Activated CD4-positive, alpha-beta T cell treated with anti-CD3 and anti-CD28 coated beads for 1 hour (primary cell): Measurements from ENCODE around the gene PHLPP1.
"Not testable (repeated sequence)": the region's sequence is repeated elsewhere in the genome, so short reads cannot be mapped to it uniquely, and the experiment has no call there.

Experiments
- DNase-seq: peaks from one replicate; pipeline ENCODE4 v3.0.0-alpha.2; 2020

The PHLPP1 gene

DNA sequence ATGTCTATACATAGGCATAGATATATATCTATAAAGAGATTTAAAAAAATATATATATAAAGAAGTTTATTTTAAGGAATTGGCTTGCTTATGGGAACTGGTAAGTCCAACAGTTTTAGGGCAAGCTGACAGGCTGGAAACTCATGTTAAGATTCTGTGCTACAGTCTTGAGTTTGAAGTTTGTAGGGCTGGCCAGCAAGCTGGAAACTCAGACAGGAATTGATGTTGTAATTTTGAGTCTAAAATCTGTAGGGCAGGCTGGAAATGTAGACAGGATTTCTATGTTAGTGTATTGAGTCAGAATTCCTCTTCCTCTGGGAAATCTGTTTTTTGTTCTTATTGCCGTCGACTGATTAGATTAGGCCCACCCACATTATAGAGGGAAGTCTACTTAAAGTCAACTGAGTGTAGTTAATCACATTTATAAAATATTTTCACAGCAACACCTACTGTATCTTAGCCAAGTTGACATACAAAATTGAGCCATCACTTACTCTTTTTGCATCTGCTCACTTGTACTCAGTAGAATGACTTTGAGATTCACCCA is 60.8 kb downstream of the PHLPP1 start:
- DNase-seq = no peak

DNA sequence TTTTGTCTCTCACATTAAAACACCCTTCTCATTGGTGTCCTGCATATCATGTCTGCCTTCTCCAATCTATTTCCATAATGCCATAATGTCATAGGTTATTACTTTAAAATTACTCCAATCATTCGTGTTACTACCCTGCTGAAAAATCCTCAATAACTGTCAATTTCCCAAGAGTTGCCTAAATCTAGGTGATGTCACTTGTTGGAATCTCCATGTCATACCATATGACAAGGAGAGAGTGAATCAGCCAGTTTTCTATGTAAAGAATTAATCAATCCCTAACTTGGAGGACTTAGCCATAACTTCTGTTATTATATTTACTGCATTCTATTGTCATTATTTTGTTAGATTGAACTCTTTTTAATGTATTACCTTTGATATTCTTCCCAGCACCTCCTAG is 62.5 kb downstream of the PHLPP1 start:
- DNase-seq = no peak

DNA sequence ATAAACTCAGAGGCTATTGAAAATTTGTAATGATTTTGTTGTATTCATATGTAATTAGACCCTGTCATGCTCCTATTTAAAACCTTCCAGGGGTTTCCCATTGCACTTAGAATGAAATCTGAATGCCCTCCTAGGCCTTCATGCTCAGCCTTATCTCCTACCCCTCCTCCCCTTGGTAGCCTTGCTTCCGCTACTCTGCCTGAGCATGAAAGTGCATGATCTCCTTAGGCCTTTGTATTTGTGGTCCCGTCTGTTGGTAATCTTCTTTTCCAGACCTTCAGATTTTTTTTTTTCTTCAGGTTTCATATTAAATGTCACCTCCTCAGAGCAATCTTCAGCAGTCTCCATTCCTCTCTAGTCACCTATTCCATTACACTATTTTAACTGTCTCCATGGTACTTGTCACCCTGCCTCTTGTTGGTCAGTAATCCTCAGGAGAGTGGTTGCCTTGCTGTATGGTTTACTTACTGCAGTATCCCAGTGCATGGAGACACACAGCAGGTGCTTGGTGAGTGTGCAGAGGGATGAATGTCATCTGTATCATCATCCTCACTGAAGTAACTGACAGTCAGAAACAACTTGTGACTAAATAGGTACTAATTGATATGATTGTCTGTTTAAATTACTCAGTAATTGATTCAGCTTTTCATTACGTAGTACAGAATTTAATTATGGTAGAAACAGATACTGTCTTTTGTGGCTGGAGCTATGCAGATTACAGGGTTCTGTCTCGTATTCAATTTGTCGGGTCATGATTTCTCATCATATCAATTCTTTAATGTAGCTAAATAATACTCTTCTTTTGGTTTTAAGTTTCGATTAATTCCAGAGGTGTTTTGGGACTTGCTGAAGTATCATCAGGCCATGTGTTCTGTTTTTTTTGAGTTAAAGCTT is 63.9 kb downstream of the PHLPP1 start:
- DNase-seq = no peak

DNA sequence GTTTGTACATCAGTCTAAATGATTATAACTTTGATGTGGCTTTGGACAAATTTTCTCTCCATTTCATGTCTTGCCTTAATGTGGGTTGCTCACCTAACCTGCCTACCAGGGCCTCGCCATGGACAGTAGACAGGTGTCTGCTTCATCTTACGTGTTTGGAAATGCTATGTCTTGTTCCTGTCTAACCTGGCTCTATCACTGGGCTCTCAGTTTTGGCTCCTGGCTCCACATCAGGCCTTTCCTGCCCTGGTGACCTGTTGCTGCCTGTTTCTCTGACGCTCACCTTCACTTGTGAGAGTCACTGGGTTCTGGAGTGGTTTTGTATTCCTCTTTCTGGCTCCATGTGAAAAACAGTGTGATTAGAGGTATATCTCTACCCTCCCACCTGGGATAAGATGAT is 65.9 kb downstream of the PHLPP1 start:
- DNase-seq = no peak

- no peak for DNase-seq
These were observed 66.6 kb downstream of the PHLPP1 start for GRCh38 chr18:62781893-62782292.

DNA sequence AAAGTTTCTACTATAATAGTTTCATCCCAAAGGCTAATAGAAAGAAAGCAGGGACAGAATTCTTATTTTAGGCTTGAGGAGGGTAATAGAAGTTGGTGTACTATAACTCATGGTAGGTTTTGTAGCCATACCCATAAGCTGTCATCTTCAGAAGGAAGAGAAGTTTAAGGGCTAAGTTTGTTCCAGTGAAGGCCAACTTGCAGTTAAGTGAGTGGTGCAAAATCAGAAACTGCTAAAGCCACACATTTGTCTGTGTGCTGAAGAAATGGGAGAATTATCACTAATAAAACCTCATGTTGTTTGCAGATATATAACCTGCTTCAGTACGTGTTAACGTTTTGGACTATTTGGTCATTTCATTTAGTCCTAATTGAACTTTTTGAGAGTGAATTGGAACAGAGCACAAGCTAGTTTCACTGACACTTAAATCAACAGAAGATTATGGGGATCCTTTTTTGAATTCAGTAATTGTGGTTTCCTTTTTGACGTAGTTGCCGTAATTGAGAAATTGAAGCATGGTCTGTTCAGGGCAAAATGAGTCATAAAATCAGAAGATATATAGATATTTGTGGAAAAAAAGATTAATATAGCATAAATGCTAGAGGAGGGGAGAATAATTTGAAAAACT is 69.1 kb downstream of the PHLPP1 start:
- no peak for DNase-seq

DNA sequence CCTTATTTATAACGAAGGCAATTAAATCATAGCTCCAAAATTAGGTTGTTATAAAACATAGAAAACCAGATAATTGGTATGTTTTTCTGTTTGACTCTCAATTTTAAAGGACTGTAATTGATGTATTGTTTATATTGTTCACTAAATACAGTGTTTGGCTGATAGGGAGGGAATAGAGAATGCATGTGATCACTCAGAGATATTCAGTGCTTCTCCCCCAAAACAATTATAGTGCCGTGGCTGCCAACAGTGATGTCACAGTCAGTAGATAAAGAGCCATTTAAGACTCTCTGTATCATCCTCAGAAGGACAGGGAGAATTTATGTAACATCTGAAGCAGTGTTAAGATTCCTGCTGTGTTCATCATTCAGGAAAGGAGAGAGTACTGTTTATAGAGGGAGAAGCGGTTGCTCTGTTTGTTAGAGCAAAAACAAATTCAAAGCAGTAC is 69.6 kb downstream of the PHLPP1 start:
- DNase-seq = no peak

DNA sequence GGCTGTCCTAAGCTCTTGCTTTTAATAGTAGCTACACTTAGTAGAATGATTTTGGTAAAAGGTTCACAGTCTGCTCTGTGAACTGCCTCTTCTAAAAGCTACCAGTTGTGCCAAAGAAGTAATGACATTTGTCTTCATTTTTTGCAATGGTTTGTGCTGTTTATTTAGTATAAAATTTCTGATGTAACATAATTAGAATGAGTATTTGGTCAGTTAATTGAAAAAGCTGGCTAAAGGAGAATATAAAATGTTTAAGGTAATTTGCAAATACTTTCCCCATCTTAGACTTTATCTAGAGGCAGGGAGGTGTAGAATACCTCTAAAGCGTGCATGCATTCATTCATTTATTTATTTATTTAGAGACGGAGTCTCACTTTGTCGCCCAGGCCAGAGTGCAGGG is 71.3 kb downstream of the PHLPP1 start:
- no peak for DNase-seq

GRCh38 chr18:62788111-62788510 is 72.8 kb downstream of the PHLPP1 start:
- DNase-seq = no peak

DNA sequence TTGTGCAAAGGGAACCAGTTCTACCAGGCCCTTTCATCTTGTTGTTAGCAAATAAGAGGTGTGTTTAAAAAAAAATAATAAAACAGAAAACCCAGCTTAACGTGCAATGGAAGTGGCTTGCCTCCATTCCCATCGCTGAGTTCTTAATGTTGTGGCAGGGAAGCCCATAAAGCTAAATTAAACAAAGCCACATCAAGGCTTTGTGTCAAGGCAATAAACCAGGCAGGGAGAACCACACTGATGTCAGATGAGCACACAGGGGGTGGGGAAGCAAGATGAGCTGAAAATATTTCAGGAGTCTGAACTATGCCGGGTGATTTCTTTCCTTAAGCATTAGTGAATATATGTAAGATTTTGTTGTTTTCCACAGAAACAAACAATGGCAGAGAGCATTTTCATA is 73.5 kb downstream of the PHLPP1 start:
- DNase-seq = no peak

DNA sequence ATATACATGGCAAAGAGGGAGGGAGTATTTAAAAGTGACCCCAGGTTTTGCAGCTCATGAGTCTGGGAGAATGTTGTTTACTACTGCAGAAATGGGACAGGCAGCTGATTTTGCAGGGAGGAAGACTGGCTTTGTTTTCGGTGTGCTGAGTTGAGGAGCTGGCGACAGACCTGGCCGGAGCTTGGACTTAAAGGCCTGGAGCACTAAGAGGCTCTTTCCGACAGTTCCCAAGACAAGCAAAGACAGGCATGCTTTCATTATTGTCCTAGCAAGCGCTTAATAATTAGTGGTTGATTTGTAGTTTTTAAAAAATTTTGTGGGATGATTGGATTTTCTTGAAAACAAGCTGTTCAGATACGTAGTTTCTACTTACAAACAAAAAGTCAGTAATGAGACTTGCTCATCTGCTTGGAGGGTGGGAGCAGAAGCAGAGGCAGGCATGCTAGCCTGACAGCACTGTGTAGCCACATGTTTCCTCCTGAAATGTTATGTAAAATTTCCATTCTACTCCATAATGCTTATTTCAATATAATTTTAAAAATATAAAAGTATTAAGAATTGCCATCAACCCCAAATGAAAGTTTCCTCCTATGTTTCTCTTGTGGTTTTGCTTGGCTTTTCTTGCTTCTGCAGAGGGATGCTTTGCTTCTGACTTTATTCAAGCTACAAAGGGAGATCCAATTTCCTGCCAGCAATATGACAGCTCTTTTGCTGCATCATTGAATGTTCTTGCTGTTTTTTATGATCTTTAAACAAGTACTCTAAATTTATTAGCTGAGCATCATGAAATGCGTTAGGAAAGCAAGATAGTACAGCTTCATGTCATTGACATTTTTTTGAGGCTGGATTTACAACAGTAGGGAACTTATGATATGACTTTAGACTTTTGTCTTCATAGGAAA is 75.8 kb downstream of the PHLPP1 start:
- no peak for DNase-seq

- DNase-seq = no peak
These were observed 76.7 kb downstream of the PHLPP1 start for GRCh38 chr18:62792016-62792415.

DNA sequence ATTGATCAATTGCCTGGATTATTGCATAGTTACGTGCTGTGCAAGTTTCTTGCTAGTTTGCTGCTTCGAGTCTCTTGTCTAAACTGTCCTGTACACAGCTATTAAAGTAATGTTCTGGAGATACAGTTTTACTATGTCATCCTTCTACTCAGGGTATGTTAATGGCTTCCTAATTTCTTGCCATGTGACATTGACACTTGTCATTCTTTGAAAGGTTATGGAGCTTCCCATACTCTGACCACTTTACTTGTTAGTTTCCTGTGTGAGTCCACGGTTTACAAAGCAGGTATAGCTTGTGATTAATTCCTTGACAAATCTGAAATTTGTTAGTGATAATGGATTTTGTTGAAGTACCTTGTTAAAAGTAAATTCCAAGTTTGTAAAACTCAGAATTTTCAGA is 80.5 kb downstream of the PHLPP1 start:
- no peak for DNase-seq

- DNase-seq = no peak
These were observed 80.9 kb downstream of the PHLPP1 start for GRCh38 chr18:62796216-62796621.

- no peak for DNase-seq
These were observed 82.0 kb downstream of the PHLPP1 start for GRCh38 chr18:62797329-62797728.

GRCh38 chr18:62799977-62800376 is 84.6 kb downstream of the PHLPP1 start:
- no peak for DNase-seq

DNA sequence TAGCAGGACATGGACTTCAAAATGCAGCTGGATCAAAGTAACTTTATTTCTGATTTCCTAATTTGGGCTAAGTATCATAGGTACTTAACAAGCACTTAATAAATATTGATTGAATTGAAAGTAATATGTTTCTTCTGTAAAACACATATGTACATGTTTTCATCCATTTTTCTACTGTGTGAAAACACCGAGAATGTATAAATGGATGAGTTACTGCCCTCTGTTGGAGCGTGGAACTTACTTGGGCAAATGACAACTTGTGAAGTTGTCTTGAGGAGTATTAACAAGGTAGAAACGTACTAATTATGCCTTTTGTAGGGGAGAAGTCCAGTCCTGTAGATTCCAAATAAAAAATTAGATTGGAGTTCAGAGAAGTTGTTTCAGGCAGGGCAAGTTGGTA is 87.2 kb downstream of the PHLPP1 start:
- no peak for DNase-seq

DNA sequence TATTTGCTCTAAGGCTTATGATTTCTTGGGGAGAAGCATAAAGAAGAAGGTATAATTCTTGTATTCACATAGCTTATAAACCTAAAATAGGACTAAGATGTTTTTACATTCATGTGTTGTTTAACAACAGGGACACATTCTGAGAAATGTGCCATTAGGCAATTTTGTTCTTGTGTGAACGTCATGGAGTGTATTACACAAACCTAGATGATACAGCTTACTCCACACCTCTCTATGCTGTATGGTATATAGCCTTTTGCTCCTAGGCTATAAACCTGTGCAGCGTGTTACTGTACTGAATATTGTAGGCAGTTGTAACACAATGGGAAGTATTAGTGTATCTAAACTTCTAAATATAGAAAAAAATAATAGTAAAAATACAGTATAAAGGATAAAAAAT is 92.1 kb downstream of the PHLPP1 start:
- no peak for DNase-seq

- no peak for DNase-seq
These were observed 92.8 kb downstream of the PHLPP1 start for GRCh38 chr18:62808123-62808522.

GRCh38 chr18:62809445-62809844 is 94.1 kb downstream of the PHLPP1 start:
- DNase-seq = not testable (repeated sequence)

DNA sequence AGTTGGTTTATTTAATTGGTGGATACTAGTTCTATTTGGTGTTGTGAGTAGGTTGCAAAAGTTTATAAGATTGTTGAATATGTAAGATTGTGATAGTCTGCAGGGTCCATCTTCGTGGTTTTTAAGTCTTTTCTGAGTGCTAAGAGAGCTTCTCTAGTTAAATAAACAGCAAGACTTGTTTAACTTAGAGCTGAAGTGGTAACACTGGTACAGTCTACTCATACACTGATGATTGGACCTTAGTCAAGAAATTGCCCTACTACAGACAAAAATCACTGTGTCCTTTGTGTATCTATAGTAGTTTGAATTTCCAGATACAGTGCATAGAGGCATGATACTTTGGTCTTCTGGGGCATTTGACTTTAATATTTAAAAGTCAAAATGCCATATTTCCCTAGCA is 94.6 kb downstream of the PHLPP1 start:
- DNase-seq = no peak

- no peak for DNase-seq
These were observed 95.3 kb downstream of the PHLPP1 start for GRCh38 chr18:62810682-62811081.

- DNase-seq = no peak
These were observed 96.3 kb downstream of the PHLPP1 start for GRCh38 chr18:62811674-62812073.
